GM19025 (cell line): ENCODE results near the gene MAD1L1.

Source experiments
- ATAC-seq: cut with Tn5 transposase; IDR thresholded peaks from one replicate; pipeline ENCODE4 v1.9.1; 2021; ENCODE audit warnings: mild to moderate bottlenecking, low read depth, moderate library complexity; ENCODE audit not compliant: unreplicated experiment

Gene MAD1L1

DNA sequence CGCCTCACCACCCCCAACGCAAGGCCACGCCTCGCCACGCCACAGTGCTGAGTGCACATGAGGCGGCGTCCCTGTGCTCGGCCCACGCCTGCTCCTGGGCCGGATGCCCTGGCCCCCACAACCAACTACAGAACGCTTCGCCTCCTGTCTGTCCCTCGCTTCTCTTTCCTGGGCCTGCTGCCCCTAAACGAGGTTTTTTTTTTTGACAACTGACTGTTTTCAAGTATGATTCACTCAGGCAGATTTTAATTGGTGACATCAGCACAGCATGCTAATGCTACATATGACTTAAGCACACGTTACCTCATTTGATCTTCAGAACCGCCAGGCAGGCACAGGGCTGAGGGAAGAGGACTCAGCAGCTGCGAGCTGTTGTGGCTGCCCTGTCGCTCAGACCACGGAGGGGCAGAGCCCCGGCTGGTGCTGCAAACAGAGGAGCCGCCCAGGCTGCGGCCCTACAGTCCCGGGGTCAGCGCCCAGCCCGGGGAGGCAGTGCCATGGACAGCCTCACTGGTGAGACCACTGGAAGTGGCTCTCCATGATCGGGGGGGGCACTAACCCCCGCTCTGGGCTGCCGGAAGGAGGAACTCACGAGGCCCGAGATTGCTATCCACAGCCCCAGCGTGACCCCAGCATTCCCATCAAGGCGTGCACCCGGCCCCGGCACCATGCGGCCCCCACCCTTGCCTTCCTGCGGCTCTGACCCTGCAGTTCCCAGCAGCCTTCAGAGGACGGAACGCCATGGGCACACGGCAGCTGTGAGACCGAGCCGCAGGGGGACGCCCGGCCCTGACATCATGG is 212.8 kb downstream of the MAD1L1 start:
- no peak for ATAC-seq

- ATAC-seq: no peak
Observed at GRCh38 chr7:2019461-2019710, 213.4 kb downstream of the MAD1L1 start.

DNA sequence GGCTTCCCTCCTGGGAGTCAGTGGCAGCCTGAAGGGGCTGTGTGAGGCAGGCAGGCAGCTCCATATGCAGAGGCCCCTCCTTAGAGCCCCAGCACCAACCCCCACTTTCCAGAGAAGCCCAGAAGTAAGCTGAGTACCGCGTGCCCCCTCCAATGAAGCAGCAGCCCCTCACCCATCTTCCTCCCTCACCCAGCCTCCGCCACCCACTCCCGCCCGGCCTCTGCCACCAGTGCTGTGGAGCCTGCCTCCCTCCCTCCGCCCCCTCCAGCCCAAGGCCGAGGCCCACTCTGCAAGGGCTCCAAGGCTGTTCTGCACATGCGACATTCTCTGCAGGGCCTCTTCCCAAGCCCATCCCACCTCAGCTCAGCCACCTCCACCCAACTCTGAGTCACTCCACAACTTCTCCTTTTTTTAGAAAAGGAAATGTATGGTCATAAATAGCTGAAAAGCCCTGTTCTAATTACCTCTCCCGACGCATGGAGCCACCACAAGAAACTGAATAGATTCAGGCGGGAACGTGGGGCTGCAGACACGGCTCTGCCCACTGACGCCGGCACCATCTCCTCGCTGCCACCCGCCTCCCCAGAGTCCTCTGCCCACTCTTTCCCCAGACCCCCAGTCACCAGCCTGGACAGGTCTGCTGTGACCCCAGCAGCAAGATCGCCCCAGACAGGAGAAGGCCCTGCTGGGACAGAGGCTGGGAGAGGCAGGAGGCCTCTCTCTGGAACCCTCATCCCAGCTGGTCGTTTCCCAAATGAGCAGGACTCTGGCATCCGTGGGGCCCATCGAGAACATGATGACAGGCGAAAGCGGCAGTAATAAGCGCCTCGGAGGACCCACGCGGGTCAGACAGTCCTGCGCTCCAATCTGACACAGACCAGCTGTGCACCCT is 213.9 kb downstream of the MAD1L1 start:
- ATAC-seq: no peak

DNA sequence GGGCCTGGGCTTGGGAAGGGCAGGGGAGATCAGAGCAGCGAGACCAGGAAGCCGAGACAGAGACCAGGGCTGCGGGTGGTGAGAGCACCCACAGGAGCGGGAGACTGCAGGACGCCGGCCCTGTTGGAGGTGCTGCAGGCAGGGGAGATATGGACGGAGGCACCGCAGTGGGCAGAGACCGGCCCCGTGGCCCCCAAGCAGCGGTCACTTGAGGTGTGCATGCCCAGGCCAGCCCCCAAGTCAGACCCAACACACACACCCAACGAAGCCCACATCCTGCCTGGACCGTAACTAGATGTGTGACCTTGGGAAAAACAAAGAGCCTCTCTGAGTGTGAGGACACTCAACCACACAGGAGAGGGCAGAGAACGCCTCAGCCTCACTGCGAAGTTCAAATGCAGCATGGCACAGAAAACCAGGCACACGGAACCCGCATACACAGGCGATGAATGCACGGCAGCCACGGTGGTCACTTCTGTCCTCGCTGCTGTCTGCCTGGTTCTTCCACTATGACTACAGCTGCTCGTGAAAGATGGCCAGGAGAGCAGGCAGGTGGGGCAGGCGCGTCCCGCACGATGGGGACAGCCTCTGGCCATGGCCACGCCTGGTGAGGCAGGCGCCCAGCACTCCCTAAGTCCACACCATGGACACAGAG is 214.7 kb downstream of the MAD1L1 start:
- ATAC-seq: no peak

DNA sequence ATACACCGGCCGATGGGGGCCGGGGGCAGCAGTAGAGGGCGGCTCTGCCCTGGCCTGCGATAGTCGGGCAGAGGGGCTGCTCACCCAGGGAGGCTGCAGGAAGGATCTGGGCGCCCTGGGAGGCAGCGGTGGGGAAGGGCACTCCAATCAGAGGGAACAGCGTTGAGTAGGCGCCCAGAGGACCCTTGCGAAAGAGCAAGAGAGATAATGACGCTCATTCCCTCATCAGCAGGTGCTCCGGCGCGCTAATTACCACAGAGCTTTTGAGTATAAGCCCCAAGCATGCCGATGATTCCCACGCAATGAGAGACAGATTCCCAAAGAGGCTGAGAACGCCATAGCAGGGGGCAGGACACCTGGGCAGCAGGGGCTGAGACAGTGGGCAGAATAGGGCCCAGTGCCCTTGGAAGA is 215.3 kb downstream of the MAD1L1 start:
- no peak for ATAC-seq

DNA sequence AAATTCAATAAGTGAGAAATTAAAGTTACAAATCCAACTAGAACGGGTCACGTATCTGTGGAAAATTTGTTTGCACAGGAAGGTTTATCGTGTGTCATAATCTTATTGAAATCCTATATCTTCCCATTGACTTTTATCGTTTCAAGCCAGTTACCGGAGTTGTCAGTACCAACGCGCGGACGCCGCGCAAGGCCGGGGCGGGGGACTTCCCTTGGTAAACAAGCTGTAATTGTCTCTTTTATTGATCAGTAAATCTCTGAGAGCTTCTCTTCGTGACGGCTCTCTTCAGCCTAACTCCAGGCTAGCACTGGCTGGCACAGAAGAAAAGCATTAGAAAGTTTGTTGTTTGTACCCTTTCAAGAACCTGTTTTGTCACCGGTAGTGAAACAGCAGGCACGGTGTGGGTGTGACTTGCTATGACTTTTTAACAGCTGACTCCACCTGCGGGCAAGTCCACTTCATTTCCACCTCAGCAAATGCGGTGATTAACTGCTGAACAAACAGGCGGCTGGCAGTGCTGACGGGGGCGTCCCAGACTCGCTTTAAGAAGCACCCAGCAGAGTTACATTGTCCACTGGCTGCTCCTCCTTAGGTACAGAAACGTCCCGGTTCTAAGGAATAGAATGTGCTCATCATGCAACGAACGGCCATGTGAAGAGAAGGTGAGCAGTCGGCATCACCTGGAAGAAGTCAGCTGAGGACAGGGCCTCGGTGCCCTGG is 215.8 kb downstream of the MAD1L1 start:
- ATAC-seq: no peak

- ATAC-seq: no peak
Observed at GRCh38 chr7:2016021-2016631, 216.6 kb downstream of the MAD1L1 start.

GRCh38 chr7:2015251-2015871 is 217.4 kb downstream of the MAD1L1 start:
- ATAC-seq: no peak

DNA sequence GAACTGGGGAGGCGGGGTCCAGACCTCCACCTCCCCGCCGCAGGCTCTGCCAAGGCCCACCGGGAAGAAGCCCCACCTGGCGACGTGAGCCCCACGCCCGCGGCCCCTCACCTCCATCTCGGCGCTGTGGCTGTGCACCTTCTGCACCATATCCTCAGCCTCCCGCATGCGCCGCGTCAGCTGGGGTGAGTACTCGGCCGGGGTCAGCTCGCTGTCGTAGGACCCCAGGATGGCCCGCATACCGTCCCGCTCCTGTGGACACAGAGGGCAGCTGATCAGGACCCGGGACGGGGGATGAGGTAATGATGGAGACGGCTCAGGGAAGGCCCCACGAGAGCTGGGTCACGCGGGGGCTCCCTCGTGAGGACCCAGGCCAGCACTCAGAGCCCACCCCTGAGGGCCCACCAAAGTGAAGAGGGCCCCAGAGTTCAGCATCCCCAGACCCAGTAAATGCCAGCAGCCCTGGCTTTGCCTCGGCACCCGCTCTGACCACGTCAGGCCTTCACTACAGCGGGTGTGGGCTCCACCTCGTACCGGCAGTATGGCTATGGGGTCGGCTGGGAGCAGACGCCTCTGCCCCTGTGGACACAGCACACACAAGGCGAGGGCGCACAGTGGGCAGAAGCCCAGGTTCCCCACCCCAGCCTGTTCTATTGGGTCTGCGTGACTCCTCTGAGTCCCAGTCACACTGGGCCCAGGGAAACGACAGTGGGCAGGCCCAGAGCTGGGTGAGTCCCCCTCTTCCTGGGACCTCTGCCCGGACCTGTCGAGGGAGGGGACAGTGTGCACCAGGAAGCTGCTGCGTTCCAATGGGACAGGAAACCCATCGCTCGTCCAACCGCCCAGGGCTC is 218.1 kb downstream of the MAD1L1 start:
- ATAC-seq: no peak

GRCh38 chr7:2013381-2014311 is 219.1 kb downstream of the MAD1L1 start:
- no peak for ATAC-seq

GRCh38 chr7:2012981-2013380 is 219.8 kb downstream of the MAD1L1 start:
- ATAC-seq: no peak

DNA sequence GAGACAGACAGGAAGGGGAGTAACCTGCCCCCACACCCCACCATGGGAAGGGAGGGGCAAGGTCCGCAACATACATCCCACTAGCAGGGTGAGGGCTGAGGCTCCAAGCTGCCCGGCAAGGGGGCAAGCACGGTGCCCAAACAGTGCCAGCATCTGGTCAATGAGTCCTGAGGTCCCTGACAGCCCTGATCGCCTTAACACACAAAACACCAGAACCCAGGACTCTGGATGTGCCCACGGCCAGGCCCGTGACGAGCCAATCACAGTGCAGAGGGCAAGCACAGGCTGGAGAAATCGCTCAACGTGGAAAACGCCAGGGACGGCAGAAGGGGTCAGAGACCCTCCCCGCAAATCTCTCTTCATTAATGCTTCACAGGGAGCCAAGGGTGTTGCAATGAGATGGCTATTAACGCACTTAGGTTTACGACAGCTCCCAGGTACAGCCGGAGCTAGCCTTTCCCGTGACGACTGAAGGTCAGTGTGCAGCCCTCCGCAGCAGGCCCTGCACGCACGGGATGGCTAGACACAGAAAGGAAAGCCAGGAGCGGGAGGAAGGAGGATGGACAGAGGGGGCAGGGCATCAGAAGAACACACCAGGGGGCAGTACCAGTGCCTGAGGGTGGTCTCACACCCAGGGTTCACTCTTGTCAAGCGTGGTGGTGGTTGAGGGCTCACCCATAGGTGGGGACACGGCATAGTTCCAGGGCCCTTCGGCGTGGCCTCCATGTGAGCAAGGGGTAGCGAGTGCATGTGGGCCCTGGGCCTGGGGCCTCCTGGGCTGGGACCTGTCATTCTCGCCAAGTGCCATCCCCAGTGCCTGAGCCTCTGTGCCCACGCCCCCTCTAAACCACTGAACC is 220.5 kb downstream of the MAD1L1 start:
- no peak for ATAC-seq

DNA sequence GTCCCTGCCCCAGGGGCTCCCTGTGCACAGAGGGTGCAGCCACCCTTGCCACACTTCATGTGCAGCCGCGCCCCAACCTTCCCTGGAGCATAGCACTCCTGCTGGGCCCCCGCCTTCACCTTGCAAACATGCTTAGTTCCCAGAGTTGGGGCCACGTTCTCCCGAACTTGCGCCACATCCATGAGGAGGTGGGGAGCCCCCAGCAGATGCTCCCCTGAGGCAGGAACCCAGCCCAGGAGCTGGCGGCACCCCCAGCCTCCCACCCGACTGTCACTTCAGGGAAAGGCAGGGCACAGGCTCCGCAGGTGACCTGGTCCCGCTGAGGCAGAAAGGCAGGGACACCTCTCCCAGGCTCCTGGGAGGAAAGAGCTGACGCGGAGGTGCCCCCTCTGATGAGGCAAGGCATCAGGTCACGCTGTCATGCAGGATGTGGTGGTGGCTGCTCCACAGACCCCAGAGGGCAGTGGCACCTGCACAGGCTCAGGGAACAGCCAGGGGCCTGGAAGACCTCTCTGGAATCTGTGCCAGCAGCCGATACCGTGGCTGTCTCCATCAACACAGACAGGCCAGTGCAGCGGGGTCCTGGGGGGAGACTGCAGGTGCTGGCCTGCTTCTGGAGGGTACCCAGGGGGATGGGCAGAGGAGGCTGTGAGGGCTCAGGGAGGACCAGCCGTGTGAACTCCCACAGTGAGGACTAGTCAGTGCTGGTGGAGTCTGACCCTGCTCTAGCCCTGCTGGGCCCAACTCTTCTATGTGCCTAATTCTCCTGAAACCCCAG is 221.3 kb downstream of the MAD1L1 start:
- no peak for ATAC-seq

DNA sequence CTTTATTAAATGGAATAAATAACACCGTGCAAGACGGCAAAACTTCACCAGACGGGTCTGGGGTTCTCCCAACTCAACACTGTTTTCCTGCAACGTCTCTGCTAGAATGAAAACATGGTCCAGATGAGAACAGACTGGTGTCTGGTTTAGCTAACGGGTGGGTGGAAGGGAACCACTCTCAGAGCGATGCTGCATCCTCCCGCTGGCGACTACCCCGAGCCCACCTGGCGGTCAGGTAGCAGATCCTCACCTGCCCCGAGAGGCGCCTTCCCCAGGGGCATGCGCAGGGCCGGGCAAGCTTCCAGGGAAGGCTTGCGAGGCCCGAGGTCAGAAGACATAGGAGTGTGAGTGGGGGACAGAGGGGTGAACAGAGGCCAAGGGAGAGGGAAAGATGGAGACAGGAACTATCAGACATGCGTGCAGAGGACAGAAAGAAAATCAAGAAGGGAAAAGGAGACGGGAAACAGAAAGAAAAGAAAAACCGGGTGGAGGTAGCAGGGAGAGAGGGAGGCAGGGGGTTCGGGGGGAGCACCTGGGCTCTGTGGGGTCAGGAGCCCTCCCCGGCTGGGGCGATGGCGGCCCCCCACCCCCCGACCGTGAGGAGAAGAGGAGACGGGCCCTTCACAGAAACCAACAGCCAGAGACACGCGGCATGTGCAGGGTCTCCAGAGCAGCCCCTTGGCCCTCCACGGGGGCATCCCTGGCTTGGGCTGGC is 222.0 kb downstream of the MAD1L1 start:
- no peak for ATAC-seq

DNA sequence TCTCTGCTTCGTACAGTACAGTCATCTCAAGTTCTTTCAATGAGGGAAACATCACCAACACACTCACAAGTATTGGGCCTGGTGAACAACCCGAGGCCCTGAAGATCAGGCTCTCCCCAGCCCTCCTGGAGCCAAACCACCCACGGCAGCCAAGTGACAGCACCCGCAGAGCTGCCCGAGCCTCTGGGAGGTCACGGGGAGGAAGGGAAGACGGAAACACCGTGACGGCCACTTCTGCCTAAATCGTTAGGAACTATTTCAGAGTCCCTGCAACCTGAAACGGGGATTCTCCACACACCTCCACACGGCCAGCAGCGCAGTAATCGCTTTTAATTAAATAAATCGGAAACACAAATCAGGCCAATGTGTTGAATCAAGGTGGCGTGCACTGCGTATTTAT is 222.6 kb downstream of the MAD1L1 start:
- ATAC-seq: no peak

DNA sequence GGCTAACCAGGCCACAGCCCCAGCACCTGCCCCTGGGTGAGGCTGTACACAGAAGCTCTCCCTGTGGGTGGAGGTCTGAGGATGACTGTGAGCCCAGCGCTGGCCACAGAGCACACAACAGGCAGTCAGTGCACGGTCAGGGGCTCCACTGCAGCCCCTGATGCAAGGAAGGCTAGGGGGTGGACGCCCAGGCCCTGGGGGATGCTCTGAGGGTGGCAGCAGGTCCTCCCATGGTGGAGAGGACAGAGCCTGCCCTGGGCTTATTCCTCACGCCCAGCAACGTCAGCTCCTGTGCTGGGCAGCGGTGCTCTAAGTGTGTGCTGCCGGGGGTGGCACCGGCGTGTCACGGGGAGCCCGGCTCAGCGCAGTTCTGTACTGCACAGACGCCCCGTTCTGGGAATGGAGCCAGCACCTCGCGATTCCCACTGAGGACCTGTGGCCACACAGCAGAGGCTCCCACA is 223.2 kb downstream of the MAD1L1 start:
- no peak for ATAC-seq
